GM12801 (cell line): ENCODE measurements around the gene ASTN2.

Experiments
- TF ChIP-seq, protein P1 (sequence below): IDR thresholded peaks from one replicate; pipeline ENCODE4 v1.5.1; 2011; ENCODE audit warnings: control low read depth; ENCODE audit not compliant: insufficient read length; ENCODE audit errors: extremely low read depth

Gene ASTN2

DNA sequence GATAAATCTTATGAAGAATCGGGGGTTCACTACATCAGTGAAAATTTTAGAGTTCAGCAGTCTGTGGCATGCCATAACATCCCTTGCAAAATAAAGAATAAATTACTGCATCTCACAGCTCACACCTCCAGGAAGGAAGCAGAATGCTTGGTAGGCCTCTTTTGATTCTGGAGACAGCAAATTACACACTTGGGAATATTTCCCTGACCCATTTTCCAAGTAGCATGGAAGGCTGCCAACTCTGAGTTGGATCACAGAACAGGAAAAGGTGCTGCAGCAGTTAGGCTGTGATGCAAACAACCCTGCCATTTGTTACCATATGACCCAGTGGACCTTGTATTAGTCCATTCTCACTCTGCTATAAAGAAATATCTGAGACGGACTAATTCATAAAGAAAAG is 293.5 kb downstream of the ASTN2 start:
- TF ChIP-seq, protein P1, sequence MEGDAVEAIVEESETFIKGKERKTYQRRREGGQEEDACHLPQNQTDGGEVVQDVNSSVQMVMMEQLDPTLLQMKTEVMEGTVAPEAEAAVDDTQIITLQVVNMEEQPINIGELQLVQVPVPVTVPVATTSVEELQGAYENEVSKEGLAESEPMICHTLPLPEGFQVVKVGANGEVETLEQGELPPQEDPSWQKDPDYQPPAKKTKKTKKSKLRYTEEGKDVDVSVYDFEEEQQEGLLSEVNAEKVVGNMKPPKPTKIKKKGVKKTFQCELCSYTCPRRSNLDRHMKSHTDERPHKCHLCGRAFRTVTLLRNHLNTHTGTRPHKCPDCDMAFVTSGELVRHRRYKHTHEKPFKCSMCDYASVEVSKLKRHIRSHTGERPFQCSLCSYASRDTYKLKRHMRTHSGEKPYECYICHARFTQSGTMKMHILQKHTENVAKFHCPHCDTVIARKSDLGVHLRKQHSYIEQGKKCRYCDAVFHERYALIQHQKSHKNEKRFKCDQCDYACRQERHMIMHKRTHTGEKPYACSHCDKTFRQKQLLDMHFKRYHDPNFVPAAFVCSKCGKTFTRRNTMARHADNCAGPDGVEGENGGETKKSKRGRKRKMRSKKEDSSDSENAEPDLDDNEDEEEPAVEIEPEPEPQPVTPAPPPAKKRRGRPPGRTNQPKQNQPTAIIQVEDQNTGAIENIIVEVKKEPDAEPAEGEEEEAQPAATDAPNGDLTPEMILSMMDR, result no peak

DNA sequence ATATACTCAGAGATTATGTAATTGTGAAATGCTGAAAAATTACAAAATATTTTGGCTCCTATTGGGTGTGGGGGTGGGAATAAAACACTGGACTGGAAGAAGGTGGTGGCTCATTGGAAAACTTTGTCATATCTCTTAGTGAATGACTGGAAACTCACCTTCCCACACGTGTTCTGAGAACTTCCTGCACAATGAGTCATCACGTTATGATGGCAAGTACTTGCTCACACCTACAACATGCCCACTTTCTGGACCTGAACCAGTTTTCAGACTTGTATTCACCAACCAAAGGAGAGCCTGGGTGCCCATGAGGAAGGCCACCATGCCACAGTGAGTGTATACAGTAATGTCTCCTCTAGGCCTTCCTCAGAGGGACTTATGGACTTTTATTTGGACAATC is 294.8 kb downstream of the ASTN2 start:
- TF ChIP-seq, protein P1, result no peak

DNA sequence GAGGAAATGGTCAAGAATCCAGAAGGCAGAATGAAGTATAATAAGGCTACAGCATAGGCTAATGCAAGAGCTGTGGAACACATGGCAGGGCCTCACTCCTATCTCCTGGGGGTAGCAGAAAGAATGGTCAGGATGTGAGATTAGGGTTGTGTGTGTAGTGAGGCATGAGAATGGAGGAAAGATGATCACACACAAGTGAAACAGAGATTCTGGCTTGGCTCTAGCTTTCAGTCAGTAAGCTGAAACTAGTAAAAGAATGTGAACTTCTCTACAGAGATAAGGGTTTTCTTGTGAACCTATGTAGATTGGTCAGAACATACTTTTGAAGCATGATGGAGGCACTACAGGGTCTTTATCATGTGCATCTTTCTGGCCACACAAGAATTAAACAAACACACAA is 298.8 kb downstream of the ASTN2 start:
- TF ChIP-seq, protein P1, result no peak

GRCh38 chr9:117114768-117115167 is 300.1 kb downstream of the ASTN2 start:
- TF ChIP-seq, protein P1, result no peak

GRCh38 chr9:117104716-117105495 is 310.0 kb downstream of the ASTN2 start:
- TF ChIP-seq, protein P1, result no peak

GRCh38 chr9:117104206-117104605 is 310.7 kb downstream of the ASTN2 start:
- TF ChIP-seq, protein P1, result no peak

- TF ChIP-seq, protein P1, result no peak
Measured at GRCh38 chr9:117103438-117104110, 311.3 kb downstream of the ASTN2 start.
